Breast epithelium (tissue), 4 donors: ENCODE measurements around the gene SPART. TPM values are rescaled to one million over a fixed set of nuclear protein-coding genes. Genes with fewer than 3 reads are reported as not detected.

ENCODE experiments used
- DNase-seq, 2 donors: peaks; one replicate each; pipeline ENCODE4 v3.0.0-alpha.2; 2019; ENCODE audit warnings: low spot score in 2 of 2
- H3K27ac ChIP-seq, 2 donors: fragments of 200-600 bp; sonication (generic) in 1 of 2; one replicate each; pipeline ENCODE4 v1.5.1; 2016 to 2019; ENCODE audit warnings: mild to moderate bottlenecking in 1 of 2
- H3K27me3 ChIP-seq, 2 donors: fragments of 200-600 bp; sonication (generic) in 1 of 2; one replicate each; pipeline versions ENCODE4 v1.5.1 to v1.6.0; 2017 to 2019; ENCODE audit warnings: control low read depth in 1 of 2, mild to moderate bottlenecking in 1 of 2
- H3K36me3 ChIP-seq: fragments of 200-600 bp; one replicate; pipeline ENCODE4 v1.5.1; 2019
- H3K4me1 ChIP-seq, 2 donors: fragments of 200-600 bp; sonication (generic); one replicate each; pipeline ENCODE4 v1.5.1; 2016 to 2019; ENCODE audit warnings: control low read depth in 1 of 2
- H3K4me3 ChIP-seq, 3 donors: fragments of 200-600 bp; sonication (generic); 1 replicate in 2 of 3; 2 replicates in 1 of 3; pipeline ENCODE4 v1.5.1; 2016 to 2019; ENCODE audit warnings: mild to moderate bottlenecking in 3 of 3, moderate library complexity in 2 of 3
- H3K9me3 ChIP-seq, 2 donors: fragments of 200-600 bp; sonication (generic) in 1 of 2; one replicate each; pipeline ENCODE4 v1.5.1; 2016 to 2019; ENCODE audit warnings: control low read depth in 1 of 2
- CTCF ChIP-seq, 3 donors: fragments of 450-650 bp; IDR thresholded peaks; one replicate each; pipeline ENCODE4 v1.5.1; 2016 to 2017; ENCODE audit warnings: antibody characterized with exemption in 3 of 3, mild to moderate bottlenecking in 3 of 3, moderate library complexity in 3 of 3
- POLR2A ChIP-seq: fragments of 450-650 bp; IDR thresholded peaks from one replicate; pipeline ENCODE4 v1.6.1; 2016; ENCODE audit warnings: antibody characterized with exemption, mild to moderate bottlenecking, moderate library complexity
- POLR2AphosphoS5 ChIP-seq, 3 donors: sonication (generic); formaldehyde crosslinking; IDR thresholded peaks; one replicate each; pipeline ENCODE4 v1.6.1; 2017; ENCODE audit warnings: antibody characterized with exemption in 3 of 3
- intact Hi-C: fragments of 100-400 bp; cut with DNase I; formaldehyde crosslinking; loops from one replicate; pipeline ENCODE4 v1.15.1; 2023; ENCODE audit warnings: low total_unique reads
- total RNA-seq, 3 donors: library from RNA; depleted of rRNA; stranded (reverse); fragments of >200 nt; gene quantifications; one replicate each; pipeline ENCODE4 v1.1.0, GENCODE V29; 2016

SPART gene
- total RNA-seq, 3 donors from 2014 or later: 79.6 to 111 (median 105) TPM

GRCh38 chr13:36261976-36262375 lies 84.2 kb downstream of the SPART start:
- Histone ChIP-seq H3K27ac (no peak overlapping the region), H3K4me1 (no peaks in the 10 kb centered on the region), H3K9me3 (no peaks in the 10 kb centered on the region), H3K4me3 (no peak overlapping the region), H3K27me3 (no peaks in the 10 kb centered on the region), H3K36me3 (no peaks in the 10 kb centered on the region)
- no peak for DNase-seq
- TF ChIP-seq CTCF (IDR thresholded peaks at IDR 0.05) (no peak), POLR2A (no peak), POLR2AphosphoS5 (IDR thresholded peaks at IDR 0.05) (no peak)
- intact Hi-C loops: no loop called here

DNA sequence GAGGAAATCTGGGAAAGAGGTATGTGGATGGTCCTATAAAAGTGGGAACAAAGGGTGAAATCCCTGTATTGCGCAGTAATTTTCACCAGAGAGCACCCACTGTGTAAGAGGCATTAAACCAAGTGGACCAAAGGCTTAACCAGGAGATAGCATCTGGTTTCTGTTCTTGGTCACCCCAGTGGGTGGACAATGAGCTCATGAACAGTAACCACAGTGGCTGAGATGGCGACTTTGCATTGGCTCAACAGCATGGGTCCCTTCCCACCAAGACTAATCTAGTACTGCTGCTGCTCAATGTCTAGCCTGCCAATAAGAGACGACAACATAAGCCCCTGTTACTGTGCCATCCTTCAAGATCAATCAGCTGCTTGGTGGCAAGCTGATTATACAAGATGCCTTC lies 85.2 kb downstream of the SPART start:
- Histone ChIP-seq H3K27ac (no peak overlapping the region), H3K4me3 (no peak overlapping the region), H3K27me3 (no peaks in the 10 kb centered on the region), H3K9me3 (no peaks in the 10 kb centered on the region), H3K4me1 (no peaks in the 10 kb centered on the region), H3K36me3 (no peaks in the 10 kb centered on the region)
- TF ChIP-seq POLR2A (no peak), POLR2AphosphoS5 (IDR thresholded peaks at IDR 0.05) (no peak), CTCF (IDR thresholded peaks at IDR 0.05) (no peak)
- no peak for DNase-seq
- intact Hi-C loops: no loop called here

DNA sequence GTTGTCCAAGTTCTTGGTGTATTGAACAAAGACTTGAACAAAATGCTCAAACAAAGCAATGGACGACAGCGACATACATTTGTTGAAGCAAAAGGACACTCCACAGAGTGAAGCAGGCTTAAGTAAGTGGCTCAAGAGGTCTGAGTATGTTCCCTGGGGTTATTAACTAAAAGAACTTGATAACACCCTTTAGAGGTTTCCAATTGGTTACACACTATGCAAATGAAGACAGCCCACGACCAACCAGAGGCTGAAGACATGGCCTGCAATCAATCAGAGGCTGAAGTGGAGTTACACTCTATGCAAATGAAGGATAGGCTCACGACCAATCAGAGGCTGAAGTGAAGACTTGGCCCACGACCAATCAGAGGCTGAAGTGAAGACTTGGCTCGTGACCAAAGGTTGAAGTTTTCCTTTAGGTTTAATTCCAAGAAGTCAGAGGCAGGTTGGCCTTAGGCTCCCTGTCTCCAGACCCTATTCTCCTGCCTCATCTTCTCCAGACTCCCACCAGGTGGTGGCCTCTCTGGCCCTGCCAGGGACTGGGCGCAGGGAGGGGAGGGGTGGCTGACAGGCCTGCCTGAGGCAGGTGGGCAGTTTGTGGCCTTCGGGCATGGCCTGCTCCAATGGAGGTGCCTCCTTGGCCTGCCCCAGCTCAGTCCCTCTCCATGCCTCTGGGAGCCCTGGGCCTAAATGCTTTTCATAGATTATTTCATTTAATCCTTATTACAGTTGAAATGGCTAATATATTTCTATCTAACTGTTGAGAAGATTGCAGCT lies 86.6 kb downstream of the SPART start:
- H3K4me3 ChIP-seq: no peak overlapping the region
- intact Hi-C loops: loop anchor here (10.0 kb wide), 1 partner anchor 285 kb away; no protein-coding TSS in a partner anchor
- no peaks in the 10 kb centered on the region for H3K4me1 ChIP-seq
- H3K27ac ChIP-seq: no peak overlapping the region
- H3K27me3 ChIP-seq: no peaks in the 10 kb centered on the region
- H3K36me3 ChIP-seq: no peaks in the 10 kb centered on the region
- no peak for DNase-seq
- no peaks in the 10 kb centered on the region for H3K9me3 ChIP-seq
- TF ChIP-seq CTCF (IDR thresholded peaks at IDR 0.05) (no peak), POLR2A (no peak), POLR2AphosphoS5 (IDR thresholded peaks at IDR 0.05) (no peak)

- intact Hi-C loops: loop anchor here (10.0 kb wide), 1 partner anchor 284 kb away; no protein-coding TSS in a partner anchor
- Histone ChIP-seq H3K4me3 (no peak overlapping the region), H3K27ac (no peak overlapping the region), H3K36me3 (no peaks in the 10 kb centered on the region), H3K27me3 (no peaks in the 10 kb centered on the region), H3K4me1 (no peaks in the 10 kb centered on the region), H3K9me3 (no peaks in the 10 kb centered on the region)
- DNase-seq: no peak
- TF ChIP-seq POLR2A (no peak), POLR2AphosphoS5 (IDR thresholded peaks at IDR 0.05) (no peak), CTCF (IDR thresholded peaks at IDR 0.05) (no peak)
Measured at GRCh38 chr13:36258831-36259230, 87.4 kb downstream of the SPART start.

Other genes starting within 250 kb of the SPART start
- 100 to 1,000 TPM in 1 of 3 donors, 10 to 100 TPM in 2; 21.2 to 158 (median 28.2) TPM for gene DCLK1, start 215.0 kb downstream of the SPART start, total RNA-seq
- gene SOHLH2, start 131.8 kb downstream of the SPART start, total RNA-seq: under 1 TPM in 1 of 3 donors, not detected in 2; 0.16 TPM
- gene CCDC169, start 48.6 kb downstream of the SPART start, total RNA-seq: 1 to 10 TPM in 2 of 3 donors, under 1 TPM in 1; 0.73 to 2.9 (median 1.1) TPM
- gene CCNA1, start 86.1 kb upstream of the SPART start, total RNA-seq: 1 to 10 TPM in 1 of 3 donors, under 1 TPM in 2; 0.32 to 2.3 (median 0.98) TPM